ENCODE measurements around the gene AEBP1.

The AEBP1 gene

GRCh38 chr7:44062903-44063295, 41.2 kb upstream of the AEBP1 start:
- no peaks in the 10 kb centered on the region for H3K27me3 ChIP-seq (ENCODE audit: control insufficient read depth, insufficient read depth, low read length)
- H3K27ac ChIP-seq (ENCODE audit: low read depth, low read length) = no peak overlapping the region
- H3K4me3 ChIP-seq (ENCODE audit: low read length) = no peak overlapping the region
- peaks cover 9% of the 10 kb centered on the region for H3K4me1 ChIP-seq (ENCODE audit: control insufficient read depth, insufficient read depth, low read length)
- H3K36me3 ChIP-seq (ENCODE audit: control insufficient read depth, insufficient read depth, low read length) = peaks cover 27% of the 10 kb centered on the region
- no peak overlapping the region for H3K9ac ChIP-seq (ENCODE audit: low read length)

DNA sequence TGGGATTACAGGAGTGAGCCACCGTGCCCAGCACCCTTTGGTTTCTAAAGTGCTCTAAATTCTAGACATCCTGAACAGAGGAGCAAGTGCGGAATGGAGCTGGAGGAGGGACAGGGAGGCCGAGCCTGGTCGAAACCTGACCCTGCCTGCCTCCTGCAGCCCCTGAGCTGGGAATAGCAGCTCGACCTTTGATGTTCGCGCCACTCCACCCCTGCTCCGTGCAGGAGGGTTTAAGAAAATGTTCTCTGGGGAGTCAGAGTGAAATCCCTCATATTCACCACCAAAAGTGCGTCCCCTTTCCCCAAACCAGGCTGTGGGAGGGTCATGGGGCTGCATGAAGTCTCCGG, 40.6 kb upstream of the AEBP1 start:
- H3K4me1 ChIP-seq (ENCODE audit: control insufficient read depth, insufficient read depth, low read length) = peaks cover 9% of the 10 kb centered on the region
- peaks cover 21% of the 10 kb centered on the region for H3K36me3 ChIP-seq (ENCODE audit: control insufficient read depth, insufficient read depth, low read length)
- H3K4me3 ChIP-seq (ENCODE audit: low read length) = no peak overlapping the region
- no peaks in the 10 kb centered on the region for H3K27me3 ChIP-seq (ENCODE audit: control insufficient read depth, insufficient read depth, low read length)
- H3K27ac ChIP-seq (ENCODE audit: low read depth, low read length) = no peak overlapping the region
- H3K9ac ChIP-seq (ENCODE audit: low read length) = no peak overlapping the region

GRCh38 chr7:44063894-44064651, 40.1 kb upstream of the AEBP1 start:
- peaks cover 16% of the 10 kb centered on the region for H3K36me3 ChIP-seq (ENCODE audit: control insufficient read depth, insufficient read depth, low read length)
- H3K4me1 ChIP-seq (ENCODE audit: control insufficient read depth, insufficient read depth, low read length) = peaks cover 9% of the 10 kb centered on the region
- H3K27me3 ChIP-seq (ENCODE audit: control insufficient read depth, insufficient read depth, low read length) = no peaks in the 10 kb centered on the region
- H3K27ac ChIP-seq (ENCODE audit: low read depth, low read length) = no peak overlapping the region
- no peak overlapping the region for H3K9ac ChIP-seq (ENCODE audit: low read length)
- H3K4me3 ChIP-seq (ENCODE audit: low read length) = no peak overlapping the region

- H3K27me3 ChIP-seq (ENCODE audit: control insufficient read depth, insufficient read depth, low read length) = no peaks in the 10 kb centered on the region
- H3K4me1 ChIP-seq (ENCODE audit: control insufficient read depth, insufficient read depth, low read length) = peaks cover 9% of the 10 kb centered on the region
- no peak overlapping the region for H3K9ac ChIP-seq (ENCODE audit: low read length)
- H3K36me3 ChIP-seq (ENCODE audit: control insufficient read depth, insufficient read depth, low read length) = peaks cover 11% of the 10 kb centered on the region
- H3K27ac ChIP-seq (ENCODE audit: low read depth, low read length) = no peak overlapping the region
- H3K4me3 ChIP-seq (ENCODE audit: low read length) = peak overlapping the region; percentile 5
These were observed 39.2 kb upstream of the AEBP1 start for GRCh38 chr7:44064791-44065430.

GRCh38 chr7:44065431-44066110, 38.6 kb upstream of the AEBP1 start, which contains the start of gene PGAM2:
TSS of gene PGAM2 (minus strand) at chr7:44065567. CDS start at chr7:44065529, 38 bp downstream.
- H3K27ac ChIP-seq (ENCODE audit: low read depth, low read length) = no peak within 1 kb of the TSS
- peaks cover 9% of the 10 kb centered on the region for H3K4me1 ChIP-seq (ENCODE audit: control insufficient read depth, insufficient read depth, low read length)
- no peaks in the 10 kb centered on the region for H3K27me3 ChIP-seq (ENCODE audit: control insufficient read depth, insufficient read depth, low read length)
- no peak within 1 kb of the TSS for H3K9ac ChIP-seq (ENCODE audit: low read length)
- peaks cover 5% of the 10 kb centered on the region for H3K36me3 ChIP-seq (ENCODE audit: control insufficient read depth, insufficient read depth, low read length)
- H3K4me3 ChIP-seq (ENCODE audit: low read length) = peak within 1 kb of the TSS; percentile 5

- Histone ChIP-seq H3K9ac (ENCODE audit: low read length) (no peak overlapping the region), H3K4me1 (ENCODE audit: control insufficient read depth, insufficient read depth, low read length) (peaks cover 9% of the 10 kb centered on the region), H3K27ac (ENCODE audit: low read depth, low read length) (no peak overlapping the region), H3K36me3 (ENCODE audit: control insufficient read depth, insufficient read depth, low read length) (no peaks in the 10 kb centered on the region), H3K27me3 (ENCODE audit: control insufficient read depth, insufficient read depth, low read length) (no peaks in the 10 kb centered on the region), H3K4me3 (ENCODE audit: low read length) (no peak overlapping the region)
These were observed 38.1 kb upstream of the AEBP1 start for GRCh38 chr7:44066111-44066460.

DNA sequence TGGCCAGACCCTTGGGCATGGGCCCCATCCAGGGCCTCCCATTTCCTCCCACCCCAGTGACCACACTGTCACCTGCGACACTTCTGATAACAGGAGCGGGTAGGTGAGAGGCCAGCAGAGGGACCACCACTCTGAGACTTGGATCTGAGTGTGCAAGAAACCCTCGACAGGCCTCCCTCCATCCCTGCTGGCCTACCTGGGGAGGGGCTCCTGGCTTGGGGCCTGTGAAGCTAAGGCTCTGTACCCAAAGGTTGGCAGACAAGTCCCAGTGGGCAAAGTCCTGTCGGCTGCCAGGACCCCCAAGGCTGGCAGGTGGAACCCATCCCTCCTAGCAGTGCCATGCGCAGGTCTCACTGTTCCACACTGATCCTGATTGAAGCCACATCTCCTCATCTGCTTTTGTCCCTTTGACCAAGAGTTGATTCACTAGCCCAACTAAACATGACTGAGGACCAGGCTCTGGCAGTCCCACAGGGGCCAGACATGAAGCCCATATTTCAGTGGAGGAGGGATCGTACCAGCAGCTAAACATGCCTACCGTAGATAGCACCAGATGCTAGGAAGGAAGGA, 37.6 kb upstream of the AEBP1 start:
- Histone ChIP-seq H3K36me3 (ENCODE audit: control insufficient read depth, insufficient read depth, low read length) (no peaks in the 10 kb centered on the region), H3K27me3 (ENCODE audit: control insufficient read depth, insufficient read depth, low read length) (no peaks in the 10 kb centered on the region), H3K4me3 (ENCODE audit: low read length) (no peak overlapping the region), H3K4me1 (ENCODE audit: control insufficient read depth, insufficient read depth, low read length) (peaks cover 9% of the 10 kb centered on the region), H3K9ac (ENCODE audit: low read length) (no peak overlapping the region), H3K27ac (ENCODE audit: low read depth, low read length) (no peak overlapping the region)

GRCh38 chr7:44067064-44067951, 36.8 kb upstream of the AEBP1 start:
- Histone ChIP-seq H3K36me3 (ENCODE audit: control insufficient read depth, insufficient read depth, low read length) (no peaks in the 10 kb centered on the region), H3K4me3 (ENCODE audit: low read length) (no peak overlapping the region), H3K27me3 (ENCODE audit: control insufficient read depth, insufficient read depth, low read length) (no peaks in the 10 kb centered on the region), H3K9ac (ENCODE audit: low read length) (no peak overlapping the region), H3K4me1 (ENCODE audit: control insufficient read depth, insufficient read depth, low read length) (peaks cover 11% of the 10 kb centered on the region), H3K27ac (ENCODE audit: low read depth, low read length) (no peak overlapping the region)

GRCh38 chr7:44068054-44068453, 36.1 kb upstream of the AEBP1 start:
- Histone ChIP-seq H3K36me3 (ENCODE audit: control insufficient read depth, insufficient read depth, low read length) (peaks cover 3% of the 10 kb centered on the region), H3K9ac (ENCODE audit: low read length) (no peak overlapping the region), H3K4me1 (ENCODE audit: control insufficient read depth, insufficient read depth, low read length) (peaks cover 18% of the 10 kb centered on the region), H3K27ac (ENCODE audit: low read depth, low read length) (no peak overlapping the region), H3K4me3 (ENCODE audit: low read length) (no peak overlapping the region), H3K27me3 (ENCODE audit: control insufficient read depth, insufficient read depth, low read length) (no peaks in the 10 kb centered on the region)

DNA sequence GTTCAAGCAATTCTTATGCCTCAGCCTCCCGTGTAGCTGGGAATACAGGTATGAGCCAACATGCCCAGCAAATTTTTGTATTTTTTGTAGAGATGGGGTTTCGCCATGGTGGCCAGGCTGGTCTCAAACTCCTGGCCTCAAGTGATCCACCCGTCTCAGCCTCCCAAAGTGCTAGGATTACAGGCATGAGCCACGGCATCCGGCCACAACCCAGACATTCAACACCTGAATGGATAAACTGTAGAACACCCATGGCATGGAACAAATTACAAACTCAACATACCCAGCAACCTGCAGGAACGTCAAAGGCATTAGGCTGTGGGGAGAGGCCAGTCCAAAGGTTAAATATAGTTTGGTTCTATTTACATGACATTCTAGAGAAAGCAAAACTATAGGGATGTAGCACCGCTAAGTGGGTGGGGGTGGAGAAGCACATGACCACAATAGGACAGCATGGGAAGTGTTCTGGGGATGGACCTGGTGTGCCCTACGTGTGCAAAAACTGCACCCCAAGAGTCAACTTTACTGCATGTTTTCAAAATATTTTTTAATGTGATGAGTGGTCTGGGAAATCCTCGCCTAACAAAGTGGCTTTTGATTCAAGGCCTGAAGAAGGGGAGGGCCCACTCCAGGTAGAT, 32.3 kb upstream of the AEBP1 start:
- Histone ChIP-seq H3K4me1 (ENCODE audit: control insufficient read depth, insufficient read depth, low read length) (peaks cover 9% of the 10 kb centered on the region), H3K27ac (ENCODE audit: low read depth, low read length) (no peak overlapping the region), H3K4me3 (ENCODE audit: low read length) (no peak overlapping the region), H3K9ac (ENCODE audit: low read length) (no peak overlapping the region), H3K27me3 (ENCODE audit: control insufficient read depth, insufficient read depth, low read length) (no peaks in the 10 kb centered on the region), H3K36me3 (ENCODE audit: control insufficient read depth, insufficient read depth, low read length) (peaks cover 16% of the 10 kb centered on the region)

DNA sequence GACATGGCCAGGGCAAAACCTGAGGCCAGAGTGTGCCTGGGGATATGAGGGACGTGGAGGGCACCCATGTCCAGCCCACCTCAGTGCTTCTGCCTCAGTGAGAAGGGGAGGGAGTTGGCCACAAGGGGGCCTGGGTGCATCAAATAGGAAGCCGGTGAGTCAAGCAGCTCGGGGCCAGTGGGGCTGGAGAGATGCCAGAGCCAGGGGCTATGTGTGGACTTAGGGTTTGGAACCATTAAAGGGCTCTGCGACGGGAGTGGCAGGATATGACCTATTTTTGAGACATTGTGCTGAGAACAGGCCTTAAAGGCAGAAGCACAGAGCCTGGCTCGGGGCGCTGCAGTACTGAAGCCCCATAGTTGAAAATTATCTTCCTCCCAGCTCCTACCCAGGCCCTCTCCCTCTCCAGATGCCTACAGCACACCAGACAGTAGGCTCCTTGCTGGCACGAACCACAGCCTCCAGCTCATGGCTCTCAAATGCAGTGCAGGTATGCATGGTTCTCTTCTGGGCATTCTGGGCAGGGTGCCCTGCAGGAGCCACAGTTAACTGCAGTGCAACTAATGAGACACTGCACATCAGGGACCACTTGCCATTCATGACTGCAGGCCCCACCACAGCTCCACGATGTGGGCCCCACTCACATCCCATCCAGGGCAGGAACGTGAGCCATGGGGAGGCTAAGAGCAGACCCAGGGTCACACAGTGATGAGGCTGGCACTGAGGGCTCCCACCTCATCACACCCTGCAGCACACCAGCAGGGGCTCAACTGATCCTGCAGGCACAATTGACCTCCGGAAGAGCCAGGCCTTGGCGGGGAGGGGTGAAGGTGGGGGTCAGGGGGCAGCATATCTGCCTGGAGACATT, 31.5 kb upstream of the AEBP1 start:
- Histone ChIP-seq H3K4me1 (ENCODE audit: control insufficient read depth, insufficient read depth, low read length) (peaks cover 9% of the 10 kb centered on the region), H3K36me3 (ENCODE audit: control insufficient read depth, insufficient read depth, low read length) (peaks cover 21% of the 10 kb centered on the region), H3K4me3 (ENCODE audit: low read length) (no peak overlapping the region), H3K27ac (ENCODE audit: low read depth, low read length) (peak overlapping the region; percentile 30), H3K9ac (ENCODE audit: low read length) (no peak overlapping the region), H3K27me3 (ENCODE audit: control insufficient read depth, insufficient read depth, low read length) (no peaks in the 10 kb centered on the region)

Data from rectal smooth muscle tissue (tissue), 1 donor.